Uterus (tissue), 4 donors: ENCODE measurements around the gene GOLIM4. TPM values are rescaled to one million over a fixed set of nuclear protein-coding genes. Genes with fewer than 3 reads are reported as not detected.

Experiments
- DNase-seq, 2 donors: peaks; one replicate each; pipeline ENCODE4 v3.0.0-alpha.2; 2019 to 2020
- H3K27ac ChIP-seq, 2 donors: fragments of 200-600 bp; sonication (generic); 1 replicate in 1 of 2; 2 replicates in 1 of 2; pipeline ENCODE4 v1.5.1; 2016 to 2018
- H3K27me3 ChIP-seq, 2 donors: fragments of 200-600 bp; sonication (generic); one replicate each; pipeline ENCODE4 v1.5.1; 2018 to 2019; ENCODE audit warnings: control low read depth in 1 of 2
- H3K36me3 ChIP-seq, 2 donors: fragments of 200-600 bp; sonication (generic); one replicate each; pipeline ENCODE4 v1.5.1; 2019; ENCODE audit warnings: control low read depth in 1 of 2
- H3K4me1 ChIP-seq, 2 donors: fragments of 200-600 bp; sonication (generic); one replicate each; pipeline ENCODE4 v1.5.1; 2018 to 2019; ENCODE audit warnings: control low read depth in 1 of 2
- H3K4me3 ChIP-seq, 2 donors: fragments of 200-600 bp; sonication (generic); 1 replicate in 1 of 2; 2 replicates in 1 of 2; pipeline ENCODE4 v1.5.1; 2018 to 2019; ENCODE audit warnings: mild to moderate bottlenecking in 1 of 2
- H3K9me3 ChIP-seq, 2 donors: fragments of 200-600 bp; sonication (generic); one replicate each; pipeline ENCODE4 v1.5.1; 2019; ENCODE audit warnings: control low read depth in 1 of 2
- POLR2A ChIP-seq, 2 donors: fragments of 450-650 bp; IDR thresholded peaks; one replicate each; pipeline ENCODE4 v1.6.1; 2016; ENCODE audit warnings: antibody characterized with exemption in 2 of 2, mild to moderate bottlenecking in 1 of 2, moderate library complexity in 1 of 2
- intact Hi-C: fragments of 100-400 bp; cut with DNase I; formaldehyde crosslinking; loops from one replicate; pipeline ENCODE4 v1.15.1; 2023; ENCODE audit warnings: low total_unique reads
- total RNA-seq, 4 donors: library from RNA; depleted of rRNA in 3 of 4; stranded (reverse); fragments of >200 nt in 3 of 4; gene quantifications; one replicate each; pipeline versions ENCODE4 v1.1.0 to v1.2.4, GENCODE V29; 2014 to 2023
- TF ChIP-seq, protein P1 (sequence below), 4 experiments: fragments of 200-600 bp in 2 of 4; fragments of 450-650 bp in 2 of 4; sonication (generic) in 2 of 4; IDR thresholded peaks; one replicate each; pipeline ENCODE4 v1.5.1; 2016 to 2019; ENCODE audit warnings: antibody characterized with exemption in 4 of 4, mild to moderate bottlenecking in 2 of 4, moderate library complexity in 1 of 4
- donor health status: DM: yes; HTN: yes; CAD: no.

Gene GOLIM4
- total RNA-seq, 4 donors from 2014 or later, result 21.0 to 85.1 (median 29.7) TPM

DNA sequence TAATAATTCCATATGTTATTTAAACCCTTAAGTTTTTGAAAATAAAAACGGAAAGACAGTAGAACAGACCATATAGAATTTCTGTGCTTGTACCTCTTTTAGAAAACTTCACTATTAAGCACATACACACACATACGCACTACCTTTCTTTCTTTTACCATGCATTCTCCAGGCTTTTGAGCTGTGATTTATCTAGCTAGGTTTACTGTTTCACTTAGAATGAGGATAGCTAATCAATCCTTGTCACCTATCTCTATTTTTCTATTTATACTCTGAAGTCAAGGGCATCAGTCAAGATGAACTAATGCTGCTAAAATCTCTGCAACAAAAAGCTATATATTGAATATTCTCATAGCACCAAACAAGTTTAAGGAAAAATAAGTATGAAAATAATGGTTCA, 43.2 kb downstream of the GOLIM4 start:
- DNase-seq, result no peak
- Histone ChIP-seq H3K36me3 (no peaks in the 10 kb centered on the region), H3K4me3 (no peak overlapping the region), H3K27ac (no peak overlapping the region), H3K4me1 (no peaks in the 10 kb centered on the region), H3K27me3 (no peaks in the 10 kb centered on the region), H3K9me3 (no peaks in the 10 kb centered on the region)
- intact Hi-C loops, result no loop called here
- no peak for TF ChIP-seq POLR2A (IDR thresholded peaks at IDR 0.05)
- TF ChIP-seq, protein P1, sequence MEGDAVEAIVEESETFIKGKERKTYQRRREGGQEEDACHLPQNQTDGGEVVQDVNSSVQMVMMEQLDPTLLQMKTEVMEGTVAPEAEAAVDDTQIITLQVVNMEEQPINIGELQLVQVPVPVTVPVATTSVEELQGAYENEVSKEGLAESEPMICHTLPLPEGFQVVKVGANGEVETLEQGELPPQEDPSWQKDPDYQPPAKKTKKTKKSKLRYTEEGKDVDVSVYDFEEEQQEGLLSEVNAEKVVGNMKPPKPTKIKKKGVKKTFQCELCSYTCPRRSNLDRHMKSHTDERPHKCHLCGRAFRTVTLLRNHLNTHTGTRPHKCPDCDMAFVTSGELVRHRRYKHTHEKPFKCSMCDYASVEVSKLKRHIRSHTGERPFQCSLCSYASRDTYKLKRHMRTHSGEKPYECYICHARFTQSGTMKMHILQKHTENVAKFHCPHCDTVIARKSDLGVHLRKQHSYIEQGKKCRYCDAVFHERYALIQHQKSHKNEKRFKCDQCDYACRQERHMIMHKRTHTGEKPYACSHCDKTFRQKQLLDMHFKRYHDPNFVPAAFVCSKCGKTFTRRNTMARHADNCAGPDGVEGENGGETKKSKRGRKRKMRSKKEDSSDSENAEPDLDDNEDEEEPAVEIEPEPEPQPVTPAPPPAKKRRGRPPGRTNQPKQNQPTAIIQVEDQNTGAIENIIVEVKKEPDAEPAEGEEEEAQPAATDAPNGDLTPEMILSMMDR (IDR thresholded peaks at IDR 0.05), result no peak

DNA sequence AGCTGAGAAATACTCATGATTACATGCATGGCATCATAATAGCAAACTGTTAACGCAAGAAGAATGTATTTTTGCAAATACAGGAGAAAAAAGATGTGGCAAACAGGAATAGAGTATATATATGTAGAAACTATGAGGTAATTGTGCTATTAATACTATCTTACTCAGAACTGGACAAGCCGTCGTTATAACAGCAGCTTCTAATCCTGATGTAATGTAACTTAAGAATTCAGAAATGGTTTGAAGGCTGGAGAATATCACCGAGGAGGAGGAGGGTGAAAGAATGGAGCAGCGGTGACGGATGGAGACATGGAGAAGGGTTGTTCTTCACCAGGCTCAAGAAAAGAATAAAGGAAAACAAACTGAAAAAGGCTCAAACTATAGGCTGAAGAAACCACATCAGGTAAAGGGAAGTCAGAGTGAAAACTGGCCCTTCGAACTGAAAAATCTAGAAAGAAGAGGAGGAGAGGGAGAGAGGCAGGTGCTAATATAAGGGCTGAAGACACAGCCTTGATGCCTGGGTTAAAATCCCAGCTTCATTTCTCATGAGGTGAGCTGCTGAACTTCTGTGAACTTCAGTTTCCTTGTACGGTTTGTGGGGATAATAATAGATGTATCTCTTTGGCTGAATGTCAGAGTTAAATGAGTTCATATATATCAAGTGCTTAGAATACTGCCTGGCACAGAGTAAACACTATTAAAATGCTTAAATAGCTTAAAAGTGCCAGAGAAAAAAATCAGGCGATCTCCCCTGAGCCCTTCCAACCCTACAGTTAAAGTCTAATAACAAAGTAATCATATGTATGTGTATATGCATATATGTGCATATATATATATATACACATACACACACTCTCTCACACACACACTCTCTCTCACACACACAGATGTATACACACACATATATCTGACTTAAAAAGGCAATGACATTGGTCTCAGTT, 43.9 kb downstream of the GOLIM4 start:
- H3K36me3 ChIP-seq, result no peaks in the 10 kb centered on the region
- TF ChIP-seq, protein P1 (IDR thresholded peaks at IDR 0.05), result no peak
- TF ChIP-seq POLR2A (IDR thresholded peaks at IDR 0.05), result no peak
- no peak for DNase-seq
- H3K4me1 ChIP-seq, result no peaks in the 10 kb centered on the region
- H3K27me3 ChIP-seq, result no peaks in the 10 kb centered on the region
- no peak overlapping the region for H3K4me3 ChIP-seq
- H3K27ac ChIP-seq, result peak overlapping the region; percentile 44 to 65
- no peaks in the 10 kb centered on the region for H3K9me3 ChIP-seq
- intact Hi-C loops, result no loop called here

DNA sequence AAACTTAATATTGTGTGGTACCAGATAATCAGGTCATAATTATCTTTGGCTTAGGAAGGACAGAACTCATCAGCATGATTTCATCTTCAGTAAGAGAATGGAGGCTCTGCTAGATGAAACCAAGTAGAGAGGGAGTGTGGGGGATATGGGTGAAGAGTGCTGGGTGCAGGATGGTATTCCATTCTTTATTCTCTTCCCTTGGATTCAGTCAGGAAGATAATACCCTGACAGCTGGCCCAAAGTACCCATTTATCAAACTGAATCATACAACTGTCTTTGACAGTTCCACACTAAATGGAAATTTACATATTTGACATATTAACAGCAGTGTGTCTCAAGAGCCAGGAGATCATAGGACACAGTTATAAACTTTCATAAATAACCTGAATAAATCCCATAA, 44.7 kb downstream of the GOLIM4 start:
- intact Hi-C loops, result no loop called here
- no peak for DNase-seq
- Histone ChIP-seq H3K27me3 (no peaks in the 10 kb centered on the region), H3K4me3 (no peak overlapping the region), H3K36me3 (no peaks in the 10 kb centered on the region), H3K27ac (peak overlapping the region; percentile 44 to 65), H3K9me3 (no peaks in the 10 kb centered on the region), H3K4me1 (no peaks in the 10 kb centered on the region)
- TF ChIP-seq, protein P1 (IDR thresholded peaks at IDR 0.05), result no peak
- no peak for TF ChIP-seq POLR2A (IDR thresholded peaks at IDR 0.05)

DNA sequence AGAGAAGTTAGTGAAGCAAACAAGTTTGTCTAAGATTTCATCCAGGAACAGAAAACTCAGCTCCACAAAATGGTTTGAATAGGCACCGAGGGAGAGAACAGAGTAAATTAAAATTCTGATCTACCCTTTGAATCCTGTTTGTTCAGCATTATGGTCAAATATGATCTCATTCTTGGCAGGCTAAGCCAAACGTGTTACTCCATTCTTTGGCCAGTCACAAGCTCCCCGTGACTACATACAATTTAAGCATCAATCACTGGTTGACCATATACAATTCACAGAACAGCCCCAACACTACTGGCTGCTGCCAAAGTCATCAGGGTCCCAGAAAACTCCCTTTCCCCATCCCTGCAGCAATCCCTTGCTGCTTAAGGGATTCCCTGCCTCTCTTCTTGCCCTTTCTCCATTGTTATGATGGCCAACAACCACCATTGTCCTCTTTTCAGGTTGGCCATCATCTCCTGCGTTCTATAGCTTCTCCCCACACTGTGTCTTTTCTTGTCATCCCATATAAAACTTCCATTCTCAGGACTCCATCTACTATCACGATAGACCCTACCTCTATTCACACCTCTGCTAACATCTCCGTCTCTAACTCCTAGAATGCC, 46.3 kb downstream of the GOLIM4 start:
- H3K27me3 ChIP-seq, result no peaks in the 10 kb centered on the region
- TF ChIP-seq, protein P1 (IDR thresholded peaks at IDR 0.05), result no peak
- peak overlapping the region; percentile 36 to 40 for H3K27ac ChIP-seq
- H3K9me3 ChIP-seq, result no peaks in the 10 kb centered on the region
- H3K36me3 ChIP-seq, result no peaks in the 10 kb centered on the region
- H3K4me1 ChIP-seq, result no peaks in the 10 kb centered on the region
- intact Hi-C loops, result loop anchor here (5.0 kb wide), 1 partner anchor 113 kb away; no protein-coding TSS in a partner anchor
- DNase-seq, result peak in 1 of 2 donors; percentile 34
- no peak overlapping the region for H3K4me3 ChIP-seq
